GM06990 (cell line): ENCODE results near the gene FYN.

Source experiments
- DNase-seq: peaks from one replicate; pipeline ENCODE4 v3.0.0-alpha.2; 2011; ENCODE audit not compliant: insufficient read length; ENCODE audit errors: extremely low read depth
- H3K27me3 ChIP-seq: replicated peaks from 2 replicates; pipeline ENCODE4 v1.6.0; 2011; ENCODE audit warnings: low read length; ENCODE audit not compliant: control insufficient read depth, insufficient read depth
- H3K36me3 ChIP-seq: 2 replicates; pipeline ENCODE4 v1.5.1; 2011; ENCODE audit warnings: low read length; ENCODE audit not compliant: control insufficient read depth, insufficient read depth
- H3K4me3 ChIP-seq: replicated peaks from 2 replicates; pipeline ENCODE4 v1.5.1; 2011; ENCODE audit warnings: low read depth, mild to moderate bottlenecking, control low read depth, low read length
- CTCF ChIP-seq: IDR thresholded peaks from 2 replicates; pipeline ENCODE4 v1.5.1; 2011; ENCODE audit warnings: low read length, control low read depth, mild to moderate bottlenecking, inconsistent platforms; ENCODE audit not compliant: insufficient read depth, poor library complexity, severe bottlenecking

The FYN gene

GRCh38 chr6:111771629-111772028 lies 101.6 kb downstream of the FYN start:
- no peak overlapping the region for H3K4me3 ChIP-seq
- no peak for TF ChIP-seq CTCF
- DNase-seq: no peak
- no peaks in the 10 kb centered on the region; the same call in 1 of the 2 replicates for H3K36me3 ChIP-seq
- H3K27me3 ChIP-seq: no peaks in the 10 kb centered on the region

GRCh38 chr6:111771094-111771432 lies 102.2 kb downstream of the FYN start:
- no peak for DNase-seq
- Histone ChIP-seq H3K27me3 (no peaks in the 10 kb centered on the region), H3K36me3 (no peaks in the 10 kb centered on the region; the same call in 1 of the 2 replicates), H3K4me3 (no peak overlapping the region)
- no peak for TF ChIP-seq CTCF

GRCh38 chr6:111770263-111771093 lies 102.8 kb downstream of the FYN start:
- no peak for TF ChIP-seq CTCF
- Histone ChIP-seq H3K36me3 (no peaks in the 10 kb centered on the region), H3K27me3 (no peaks in the 10 kb centered on the region), H3K4me3 (no peak overlapping the region)
- no peak for DNase-seq

- Histone ChIP-seq H3K4me3 (no peak overlapping the region), H3K36me3 (no peaks in the 10 kb centered on the region), H3K27me3 (no peaks in the 10 kb centered on the region)
- TF ChIP-seq CTCF: no peak
- no peak for DNase-seq
These were observed 103.7 kb downstream of the FYN start for GRCh38 chr6:111769365-111770152.

GRCh38 chr6:111768431-111768770 lies 104.9 kb downstream of the FYN start:
- Histone ChIP-seq H3K4me3 (no peak overlapping the region), H3K27me3 (no peaks in the 10 kb centered on the region), H3K36me3 (no peaks in the 10 kb centered on the region)
- DNase-seq: no peak
- TF ChIP-seq CTCF: no peak
